ENCODE measurements around the gene OR4L1.

DNA sequence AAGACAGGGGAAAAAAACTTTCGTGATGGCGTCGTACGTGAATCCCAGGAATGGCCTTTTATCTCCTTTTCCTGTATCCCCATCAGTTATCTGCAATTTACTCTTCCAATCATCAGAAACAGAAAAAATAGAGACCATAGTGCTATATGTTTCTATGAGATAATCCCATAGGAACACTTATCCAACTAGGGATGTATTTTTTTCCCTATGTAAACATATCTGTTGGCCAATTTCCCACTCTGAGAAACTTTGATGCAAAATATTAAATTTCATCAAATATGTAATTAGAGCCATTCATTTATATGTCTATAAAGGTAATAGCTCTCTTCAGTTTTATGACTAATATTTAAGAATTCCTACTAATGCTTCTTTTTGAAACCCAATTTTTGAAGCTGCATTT lies 23.9 kb upstream of the OR4L1 start, which contains the start of gene OR4K13:
- TF ChIP-seq MAX (IDR thresholded peaks at IDR 0.05) (no peak), CBX5 (CRISPR knock-in tag; IDR thresholded peaks at IDR 0.05; ENCODE audit: borderline replicate concordance) (no peak), SPEN (CRISPR knock-in tag; IDR thresholded peaks at IDR 0.05; ENCODE audit: low read depth) (no peak), USF2 (IDR thresholded peaks at IDR 0.05; ENCODE audit: low read depth, low read length) (no peak), USF2 (CRISPR knock-in tag; IDR thresholded peaks at IDR 0.05; ENCODE audit: borderline replicate concordance) (no peak)
